GM12801 (cell line): ENCODE data around the gene SRM.

ENCODE experiments used
- TF ChIP-seq, protein P1 (sequence below): IDR thresholded peaks from one replicate; pipeline ENCODE4 v1.5.1; 2011; ENCODE audit warnings: control low read depth; ENCODE audit not compliant: insufficient read length; ENCODE audit errors: extremely low read depth

The SRM gene

DNA sequence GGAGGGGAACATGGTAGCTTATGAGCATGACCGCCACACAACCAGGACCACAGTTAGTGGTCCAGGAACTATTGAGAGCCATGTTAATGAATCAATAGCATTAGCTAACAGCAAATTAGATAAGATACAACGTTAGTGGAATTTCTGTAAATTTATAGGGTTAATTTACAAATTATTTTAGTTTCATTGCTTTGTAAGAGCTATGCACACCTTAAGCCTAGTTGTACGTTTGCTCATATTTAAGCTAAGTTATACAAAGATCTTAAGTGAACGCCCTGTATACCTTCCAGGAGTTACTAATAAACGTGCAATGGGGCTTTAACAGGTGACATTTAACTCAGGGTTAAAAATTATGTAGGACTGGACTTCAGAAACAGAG is 39.1 kb upstream of the SRM start:
- TF ChIP-seq, protein P1, sequence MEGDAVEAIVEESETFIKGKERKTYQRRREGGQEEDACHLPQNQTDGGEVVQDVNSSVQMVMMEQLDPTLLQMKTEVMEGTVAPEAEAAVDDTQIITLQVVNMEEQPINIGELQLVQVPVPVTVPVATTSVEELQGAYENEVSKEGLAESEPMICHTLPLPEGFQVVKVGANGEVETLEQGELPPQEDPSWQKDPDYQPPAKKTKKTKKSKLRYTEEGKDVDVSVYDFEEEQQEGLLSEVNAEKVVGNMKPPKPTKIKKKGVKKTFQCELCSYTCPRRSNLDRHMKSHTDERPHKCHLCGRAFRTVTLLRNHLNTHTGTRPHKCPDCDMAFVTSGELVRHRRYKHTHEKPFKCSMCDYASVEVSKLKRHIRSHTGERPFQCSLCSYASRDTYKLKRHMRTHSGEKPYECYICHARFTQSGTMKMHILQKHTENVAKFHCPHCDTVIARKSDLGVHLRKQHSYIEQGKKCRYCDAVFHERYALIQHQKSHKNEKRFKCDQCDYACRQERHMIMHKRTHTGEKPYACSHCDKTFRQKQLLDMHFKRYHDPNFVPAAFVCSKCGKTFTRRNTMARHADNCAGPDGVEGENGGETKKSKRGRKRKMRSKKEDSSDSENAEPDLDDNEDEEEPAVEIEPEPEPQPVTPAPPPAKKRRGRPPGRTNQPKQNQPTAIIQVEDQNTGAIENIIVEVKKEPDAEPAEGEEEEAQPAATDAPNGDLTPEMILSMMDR = no peak

DNA sequence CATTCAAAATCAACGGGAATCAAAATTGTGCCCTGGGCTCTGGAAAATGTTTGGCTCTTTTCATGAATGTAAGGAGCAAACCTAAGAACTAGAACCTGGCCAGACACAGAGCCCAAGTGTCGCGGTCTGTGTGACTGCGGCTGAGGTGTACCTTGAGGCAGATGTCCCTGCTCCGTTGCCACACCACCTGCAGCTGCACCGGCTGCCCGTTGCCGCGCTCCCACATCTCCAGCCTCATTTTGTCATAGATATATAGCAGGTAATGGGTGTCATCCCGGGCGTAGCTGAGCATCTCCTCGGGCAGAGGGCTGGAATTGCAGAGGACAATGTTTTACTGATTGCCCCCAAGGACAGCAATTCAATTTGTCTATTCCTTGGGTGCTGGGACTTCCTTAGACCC is 21.1 kb upstream of the SRM start:
- TF ChIP-seq, protein P1 = no peak

DNA sequence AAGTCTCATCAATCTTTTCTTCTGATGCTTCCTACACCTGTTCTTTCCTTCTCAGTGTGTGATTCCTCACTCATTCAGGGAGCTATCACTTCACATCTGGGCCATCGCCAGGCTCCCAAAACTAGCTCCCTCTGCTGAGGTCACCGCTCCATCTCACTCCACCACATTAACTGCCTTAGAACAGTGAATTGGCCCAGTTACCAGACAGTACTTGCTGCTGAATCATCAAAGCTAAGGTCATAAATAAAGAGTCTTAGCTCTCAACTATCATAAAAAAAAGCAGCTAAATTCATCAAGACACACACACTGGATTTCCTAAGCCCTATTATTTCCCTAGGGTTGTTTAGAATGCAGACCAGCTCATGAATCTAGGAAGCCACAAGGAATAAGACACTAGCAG is 18.8 kb upstream of the SRM start:
- TF ChIP-seq, protein P1 = no peak

DNA sequence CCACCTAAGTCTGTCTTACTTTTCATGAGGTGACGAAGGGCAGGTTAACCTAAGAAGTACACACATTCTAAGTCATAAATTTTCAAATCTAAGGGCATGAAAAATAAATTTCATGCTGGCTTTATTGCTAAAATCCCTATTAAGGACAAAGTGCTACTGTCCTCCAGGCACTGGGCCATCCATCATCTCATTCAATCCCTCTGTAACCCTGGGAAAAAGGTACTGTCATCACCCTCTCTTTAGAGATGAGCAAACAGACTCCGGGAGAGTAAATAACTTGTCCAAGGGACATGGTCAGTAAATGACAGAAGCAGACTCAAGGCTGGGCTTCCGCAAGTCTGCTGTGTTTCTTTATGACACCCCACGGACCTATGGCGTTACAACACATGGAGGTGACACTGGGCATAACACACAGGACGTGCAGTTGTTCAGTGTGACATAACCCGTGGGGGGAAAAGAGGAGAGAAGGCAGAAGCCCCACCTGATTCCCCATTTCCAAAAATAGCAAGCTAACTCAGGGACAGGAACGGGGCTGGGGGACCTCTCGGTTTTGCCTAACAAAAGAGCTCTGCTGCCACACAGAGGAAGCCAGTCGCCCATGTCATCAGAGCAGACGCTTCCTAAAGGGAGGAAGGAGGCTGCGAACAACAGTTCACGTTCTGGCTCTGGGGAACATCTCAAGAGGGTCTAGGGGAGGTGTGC is 12.5 kb upstream of the SRM start:
- TF ChIP-seq, protein P1 = no peak

DNA sequence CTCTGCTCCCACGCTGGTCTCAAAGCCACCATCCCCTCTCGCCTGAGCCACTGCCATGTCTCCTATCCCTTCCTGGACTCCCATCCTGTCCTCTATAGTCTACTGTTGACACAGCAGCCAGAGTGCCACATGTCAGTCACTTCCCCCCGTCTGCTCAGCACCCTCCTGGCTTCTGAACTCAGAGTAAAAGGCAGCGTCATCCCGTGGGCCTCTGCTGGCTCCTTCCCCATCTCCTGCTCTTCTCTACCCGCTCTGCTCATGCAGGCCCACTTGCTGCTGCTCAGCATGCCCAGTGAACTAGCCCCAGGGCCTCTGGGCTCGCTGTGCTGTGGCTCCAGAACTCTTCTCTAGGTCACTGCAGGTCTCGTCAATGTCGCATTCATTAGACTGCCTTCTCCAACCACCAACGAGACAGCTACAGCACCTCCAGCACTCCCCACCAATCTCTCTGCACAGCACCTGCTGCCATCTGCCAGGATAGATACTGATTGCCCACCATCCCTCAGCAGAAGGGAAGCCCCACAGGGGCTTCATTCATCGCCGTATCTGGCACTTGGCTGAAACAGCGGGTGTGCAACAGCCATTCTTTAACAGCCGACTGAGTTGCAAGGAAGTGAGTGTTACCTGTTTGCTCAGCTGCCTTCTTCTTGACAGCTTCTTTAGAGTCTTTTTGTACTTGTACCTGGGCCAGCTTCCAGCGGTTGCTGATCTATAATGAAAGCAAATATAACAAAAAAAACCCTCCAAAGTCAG is 11.8 kb upstream of the SRM start:
- TF ChIP-seq, protein P1 = no peak

DNA sequence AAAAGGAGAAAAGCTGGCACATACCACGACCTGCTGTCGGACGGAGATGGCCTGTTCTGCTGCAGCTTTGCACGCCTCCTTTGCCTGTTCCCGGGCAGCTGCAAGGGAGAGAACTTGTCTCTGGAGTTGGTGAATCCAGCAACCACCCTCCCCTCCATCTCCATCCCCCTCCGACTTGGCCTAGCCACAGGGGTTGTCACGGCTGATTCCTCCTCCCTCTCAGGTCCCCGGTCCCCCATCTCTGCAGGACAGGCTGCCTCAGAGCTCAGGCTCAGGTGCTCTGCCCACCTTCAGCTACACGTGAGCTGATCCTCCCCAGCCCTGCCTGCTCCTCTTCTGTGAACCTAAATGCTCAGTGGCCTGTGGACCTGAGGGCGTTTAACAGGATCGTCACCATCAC is 11.1 kb upstream of the SRM start:
- TF ChIP-seq, protein P1 = no peak

DNA sequence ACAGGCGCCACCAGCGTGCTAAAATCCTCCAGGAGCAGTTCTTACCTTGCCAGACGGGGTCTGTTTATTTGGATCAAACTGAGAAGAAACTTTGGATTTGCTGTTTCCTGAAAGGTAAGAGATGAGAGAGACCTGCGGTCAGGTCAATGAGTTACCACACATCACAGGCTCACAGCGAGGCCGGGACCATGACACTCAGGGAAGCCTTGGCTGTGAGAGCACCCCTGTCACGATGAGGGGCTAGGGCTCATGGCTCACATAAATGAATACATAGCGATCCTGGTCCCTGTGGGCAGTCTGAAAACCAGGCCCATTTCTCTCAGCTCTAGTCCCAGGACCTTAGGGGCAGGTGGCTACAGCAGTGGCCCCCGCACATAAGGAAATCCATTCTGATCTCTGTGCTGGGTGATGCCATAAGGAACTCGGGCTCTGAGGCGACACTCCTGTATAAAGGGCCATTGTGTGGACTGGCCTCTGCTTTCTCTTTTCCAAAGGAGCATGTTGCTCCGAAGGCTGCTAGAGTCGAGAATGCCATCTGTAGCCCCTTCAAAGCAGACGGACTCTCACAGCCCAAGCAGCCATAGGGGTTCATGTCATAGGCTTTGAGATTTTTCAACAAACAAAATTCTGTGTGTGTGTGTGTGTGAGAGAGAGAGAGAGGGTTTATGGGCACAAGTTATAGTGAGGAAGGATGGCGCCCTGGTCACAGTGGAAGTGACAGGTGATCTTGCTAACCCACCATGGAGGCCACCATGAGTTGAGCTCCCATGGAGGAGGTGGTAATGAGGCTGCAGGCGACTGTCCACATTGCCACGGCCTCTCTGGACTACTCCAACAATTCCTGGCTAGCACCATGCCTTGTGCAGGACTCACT is 9.0 kb upstream of the SRM start:
- TF ChIP-seq, protein P1 = no peak
